GM18868 (cell line): Measurements from ENCODE around the gene XCL2.
"Not testable (repeated sequence)": the region's sequence is repeated elsewhere in the genome, so short reads cannot be mapped to it uniquely, and the experiment has no call there.

Experiments
- ATAC-seq: cut with Tn5 transposase; IDR thresholded peaks from one replicate; pipeline ENCODE4 v1.9.1; 2021; ENCODE audit warnings: mild to moderate bottlenecking, moderate library complexity; ENCODE audit not compliant: unreplicated experiment

The XCL2 gene

GRCh38 chr1:168543840-168544498, at the start of gene XCL2:
TSS of gene XCL2 (minus strand) at chr1:168543997. CDS start at chr1:168543964, 33 bp downstream.
- ATAC-seq: not testable (repeated sequence)

GRCh38 chr1:168591641-168592250, 47.9 kb upstream of the XCL2 start:
- ATAC-seq: no peak

- ATAC-seq: no peak
Measured at GRCh38 chr1:168591066-168591465, 47.3 kb upstream of the XCL2 start.

GRCh38 chr1:168589167-168589566, 45.4 kb upstream of the XCL2 start:
- ATAC-seq: no peak

GRCh38 chr1:168585937-168586336, 42.1 kb upstream of the XCL2 start:
- ATAC-seq: no peak

- no peak for ATAC-seq
Measured at GRCh38 chr1:168585191-168585590, 41.4 kb upstream of the XCL2 start.

GRCh38 chr1:168583571-168583970, 39.8 kb upstream of the XCL2 start:
- no peak for ATAC-seq

- no peak for ATAC-seq
Measured at GRCh38 chr1:168582688-168583336, 39.0 kb upstream of the XCL2 start.

- ATAC-seq: no peak
Measured at GRCh38 chr1:168581817-168582572, 38.2 kb upstream of the XCL2 start.

- ATAC-seq: not testable (repeated sequence)
Measured at GRCh38 chr1:168580991-168581390, 37.2 kb upstream of the XCL2 start.

- ATAC-seq: not testable (repeated sequence)
Measured at GRCh38 chr1:168580290-168580689, 36.5 kb upstream of the XCL2 start.

GRCh38 chr1:168578531-168579185, 34.9 kb upstream of the XCL2 start:
- not testable (repeated sequence) for ATAC-seq

- ATAC-seq: not testable (repeated sequence)
Measured at GRCh38 chr1:168576245-168576688, 32.5 kb upstream of the XCL2 start, which contains the start of gene XCL1. TSS of gene XCL1 (plus strand) at chr1:168576605. CDS start at chr1:168576638, 33 bp downstream.

- ATAC-seq: not testable (repeated sequence)
Measured at GRCh38 chr1:168574234-168574633, 30.4 kb upstream of the XCL2 start.

- ATAC-seq: no peak
Measured at GRCh38 chr1:168572633-168573032, 28.8 kb upstream of the XCL2 start.

- no peak for ATAC-seq
Measured at GRCh38 chr1:168570652-168571051, 26.9 kb upstream of the XCL2 start.

GRCh38 chr1:168568346-168568745, 24.5 kb upstream of the XCL2 start:
- no peak for ATAC-seq

- no peak for ATAC-seq
Measured at GRCh38 chr1:168567568-168567967, 23.8 kb upstream of the XCL2 start.

GRCh38 chr1:168567007-168567406, 23.2 kb upstream of the XCL2 start:
- ATAC-seq: no peak

- ATAC-seq: no peak
Measured at GRCh38 chr1:168565825-168566224, 22.0 kb upstream of the XCL2 start.

- no peak for ATAC-seq
Measured at GRCh38 chr1:168561989-168562388, 18.2 kb upstream of the XCL2 start.
